T-cell (primary cell): ENCODE measurements around the gene ARHGAP24. TPM values are rescaled to one million over a fixed set of nuclear protein-coding genes. Genes with fewer than 3 reads are reported as not detected.
"Not testable (repeated sequence)": the region's sequence is repeated elsewhere in the genome, so short reads cannot be mapped to it uniquely, and the experiment has no call there.

Experiments
- ATAC-seq, 4 experiments: fragments of 200-7000 bp in 3 of 4; fragments of 150-1000 bp in 1 of 4; cut with Tn5 transposase; replicated peaks in 1 of 4; 1 replicate in 3 of 4; 2 replicates in 1 of 4; pipeline ENCODE4 v1.10.0; 2021; ENCODE audit warnings: moderate library complexity in 3 of 4, mild to moderate bottlenecking in 2 of 4, moderate number of reproducible peaks in 1 of 4
- CTCF ChIA-PET, 2 donors: fragments of 300-600 bp; sonication (Branson Sonifier 250); formaldehyde crosslinking; loops; one replicate each; lab custom pipeline; 2022; ENCODE audit warnings: antibody characterized with exemption in 2 of 2; lab: Charles Lee
- POLR2A ChIA-PET, 2 donors: fragments of 300-600 bp; sonication (Branson Sonifier 250); formaldehyde crosslinking; loops; one replicate each; lab custom pipeline; 2022; ENCODE audit warnings: antibody characterized with exemption in 2 of 2; lab: Charles Lee
- DNase-seq, 35 experiments: peaks; one replicate each; pipeline versions ENCODE4 v3.0.0 to v3.0.0-alpha.2; 2013 to 2023
- H3K27ac ChIP-seq: one replicate; pipeline ENCODE4 v1.5.1; 2013; ENCODE audit warnings: low read length
- H3K27me3 ChIP-seq, 2 experiments: replicated peaks in 1 of 2; 1 replicate in 1 of 2; 2 replicates in 1 of 2; pipeline versions ENCODE4 v1.6.1 to v1.7.0; 2013; ENCODE audit warnings: low read length in 1 of 2, mixed read lengths in 1 of 2; ENCODE audit not compliant: control insufficient read depth in 2 of 2, insufficient read depth in 2 of 2; ENCODE audit errors: extremely low read depth in 1 of 2
- H3K36me3 ChIP-seq, 2 donors: 1 replicate in 1 of 2; 2 replicates in 1 of 2; pipeline versions ENCODE4 v1.6.1 to v1.7.0; 2013; ENCODE audit warnings: low read length in 1 of 2; ENCODE audit not compliant: control insufficient read depth in 2 of 2, insufficient read depth in 1 of 2; ENCODE audit errors: extremely low read depth in 1 of 2
- H3K4me1 ChIP-seq, 2 experiments: 1 replicate in 1 of 2; 2 replicates in 1 of 2; pipeline versions ENCODE4 v1.6.1 to v1.7.0; 2013; ENCODE audit warnings: low read length in 2 of 2, mixed read lengths in 1 of 2; ENCODE audit not compliant: insufficient read depth in 2 of 2, control insufficient read depth in 1 of 2; ENCODE audit errors: extremely low read depth in 1 of 2
- H3K4me3 ChIP-seq, 2 donors: 1 replicate in 1 of 2; 2 replicates in 1 of 2; pipeline versions ENCODE4 v1.5.1 to v1.7.0; 2013; ENCODE audit warnings: mild to moderate bottlenecking in 2 of 2, low read length in 1 of 2, moderate library complexity in 1 of 2; ENCODE audit not compliant: control insufficient read depth in 1 of 2; ENCODE audit errors: extremely low read depth in 1 of 2
- H3K9me3 ChIP-seq: 2 replicates; pipeline ENCODE4 v1.7.0; 2013
- H3K27ac Mint-ChIP-seq, 2 donors: one replicate each; pipeline ENCODE4 v1.8.0; 2020 to 2021; ENCODE audit warnings: mild to moderate bottlenecking in 2 of 2, mixed read lengths in 2 of 2
- H3K27me3 Mint-ChIP-seq, 2 donors: one replicate each; pipeline ENCODE4 v1.8.0; 2021 to 2022; ENCODE audit warnings: mixed read lengths in 2 of 2
- H3K36me3 Mint-ChIP-seq: one replicate; pipeline ENCODE4 v1.8.0; 2021; ENCODE audit warnings: mixed read lengths
- H3K4me1 Mint-ChIP-seq, 3 donors: one replicate each; pipeline ENCODE4 v1.8.0; 2020 to 2022; ENCODE audit warnings: mixed read lengths in 3 of 3, mild to moderate bottlenecking in 1 of 3
- H3K4me3 Mint-ChIP-seq, 3 donors: one replicate each; pipeline ENCODE4 v1.8.0; 2020 to 2022; ENCODE audit warnings: mild to moderate bottlenecking in 3 of 3, mixed read lengths in 3 of 3, moderate library complexity in 3 of 3
- H3K9me3 Mint-ChIP-seq, 3 donors: one replicate each; pipeline ENCODE4 v1.8.0; 2020 to 2022; ENCODE audit warnings: mixed read lengths in 3 of 3
- WGBS: methylation state at CpG from one replicate; pipeline ENCODE4 v1.1.5; 2013; ENCODE audit warnings: missing lambda C conversion rate; ENCODE audit not compliant: insufficient coverage; 5-methylcytosine and 5-hydroxymethylcytosine counted together
- total RNA-seq, 35 experiments: library from RNA in 6 of 35; stranded (reverse) in 6 of 35; fragments of 120-200 nt in 1 of 35; gene quantifications; one replicate each; pipeline versions ENCODE4 v1.2.1 to v1.2.4 and lab custom pipeline; 2013 to 2026

Gene ARHGAP24
- total RNA-seq, 5 donors from 2014 or later (not counting 1 experiment from before 2014, with no cell fraction given), result 0.45 to 2.7 (median 1.8) TPM

GRCh38 chr4:85909851-85910250, 434.9 kb downstream of the ARHGAP24 start:
- H3K9me3 ChIP-seq, result no peaks in the 10 kb centered on the region
- H3K27ac ChIP-seq, result no peak overlapping the region
- H3K36me3 ChIP-seq, result no peaks in the 10 kb centered on the region
- no peak for DNase-seq
- Mint-ChIP-seq H3K36me3 (no peaks in the 10 kb centered on the region), H3K27ac (no peak overlapping the region), H3K9me3 (no peaks in the 10 kb centered on the region), H3K27me3 (no peaks in the 10 kb centered on the region), H3K4me1 (no peaks in the 10 kb centered on the region), H3K4me3 (no peak overlapping the region)
- CTCF ChIA-PET, result interaction anchor here (0.6 kb wide), 3 partner anchors 16 to 219 kb away, joined by 3 to 6 read pairs (median 5); no protein-coding TSS in a partner anchor
- H3K27me3 ChIP-seq, result no peaks in the 10 kb centered on the region
- H3K4me1 ChIP-seq, result no peaks in the 10 kb centered on the region
- 93% methylated on average over 7 of the region's 10 CpGs for WGBS
- POLR2A ChIA-PET, result no interaction called here
- H3K4me3 ChIP-seq, result no peak overlapping the region
- ATAC-seq, result no peak

- Mint-ChIP-seq H3K4me3 (no peak overlapping the region), H3K27ac (no peak overlapping the region), H3K36me3 (no peaks in the 10 kb centered on the region), H3K27me3 (no peaks in the 10 kb centered on the region), H3K9me3 (peaks cover 0 to 3% (median 2%) of the 10 kb centered on the region in 3 donors), H3K4me1 (no peaks in the 10 kb centered on the region)
- ChIA-PET POLR2A (no interaction called here), CTCF (no interaction called here)
- H3K9me3 ChIP-seq, result no peaks in the 10 kb centered on the region
- 71% methylated on average over 6 of the region's 7 CpGs for WGBS
- H3K36me3 ChIP-seq, result no peaks in the 10 kb centered on the region
- DNase-seq, result no peak
- H3K4me3 ChIP-seq, result no peak overlapping the region
- H3K4me1 ChIP-seq, result no peaks in the 10 kb centered on the region
- ATAC-seq, result no peak
- H3K27me3 ChIP-seq, result no peaks in the 10 kb centered on the region
- H3K27ac ChIP-seq, result no peak overlapping the region
Observed at GRCh38 chr4:85910985-85911384, 436.0 kb downstream of the ARHGAP24 start.

GRCh38 chr4:85913931-85914694, 439.2 kb downstream of the ARHGAP24 start:
- H3K27me3 Mint-ChIP-seq, result no peaks in the 10 kb centered on the region

GRCh38 chr4:85915570-85915969, 440.6 kb downstream of the ARHGAP24 start:
- CTCF ChIA-PET, H3K27me3 ChIP-seq, DNase-seq, H3K27ac ChIP-seq, H3K9me3 Mint-ChIP-seq, H3K36me3 ChIP-seq, ATAC-seq, H3K4me3 ChIP-seq, H3K9me3 ChIP-seq, H3K27me3 Mint-ChIP-seq, H3K36me3 Mint-ChIP-seq, H3K4me1 ChIP-seq, H3K4me1 Mint-ChIP-seq, H3K4me3 Mint-ChIP-seq, H3K27ac Mint-ChIP-seq, POLR2A ChIA-PET: not testable (repeated sequence)
- no CpG with 5 or more reads among the region's 6 CpGs for WGBS

More at GRCh38 chr4:85913931-85914694, 439.2 kb downstream of the ARHGAP24 start:
- Mint-ChIP-seq H3K9me3 (peaks cover 0 to 3% (median 2%) of the 10 kb centered on the region in 3 donors), H3K36me3 (no peaks in the 10 kb centered on the region), H3K4me3 (no peak overlapping the region), H3K4me1 (no peaks in the 10 kb centered on the region), H3K27ac (no peak overlapping the region)
- ChIA-PET CTCF (no interaction called here), POLR2A (no interaction called here)
- Histone ChIP-seq H3K36me3 (no peaks in the 10 kb centered on the region), H3K4me3 (no peak overlapping the region), H3K9me3 (no peaks in the 10 kb centered on the region), H3K27ac (no peak overlapping the region), H3K27me3 (no peaks in the 10 kb centered on the region), H3K4me1 (no peaks in the 10 kb centered on the region)
- ATAC-seq (no peak), DNase-seq (no peak)
- no CpG with 5 or more reads among the region's 5 CpGs for whole genome bisulfite sequencing

GRCh38 chr4:85919200-85919887, 444.4 kb downstream of the ARHGAP24 start:
- Mint-ChIP-seq H3K27me3 (no peaks in the 10 kb centered on the region), H3K4me1 (no peaks in the 10 kb centered on the region), H3K27ac (no peak overlapping the region), H3K36me3 (no peaks in the 10 kb centered on the region), H3K9me3 (peaks cover 0 to 3% (median 2%) of the 10 kb centered on the region in 3 donors), H3K4me3 (no peak overlapping the region)
- no peaks in the 10 kb centered on the region for H3K36me3 ChIP-seq
- no peak for ATAC-seq
- H3K4me1 ChIP-seq, result no peaks in the 10 kb centered on the region
- H3K27ac ChIP-seq, result no peak overlapping the region
- no peak overlapping the region for H3K4me3 ChIP-seq
- ChIA-PET CTCF (no interaction called here), POLR2A (no interaction called here)
- H3K27me3 ChIP-seq, result no peaks in the 10 kb centered on the region
- H3K9me3 ChIP-seq, result no peaks in the 10 kb centered on the region
- no peak for DNase-seq
- 67% methylated on average over 1 of the region's 6 CpGs for WGBS

GRCh38 chr4:85925071-85925470, 450.1 kb downstream of the ARHGAP24 start:
- WGBS, result 91% methylated on average over 4 of the region's 6 CpGs
- Mint-ChIP-seq H3K4me3 (no peak overlapping the region), H3K36me3 (no peaks in the 10 kb centered on the region), H3K9me3 (no peaks in the 10 kb centered on the region), H3K27ac (no peak overlapping the region), H3K27me3 (peaks cover 0 to 2% of the 10 kb centered on the region in 2 donors), H3K4me1 (peaks cover 8 to 11% (median 8%) of the 10 kb centered on the region in 3 donors)
- DNase-seq (no peak), ATAC-seq (no peak)
- peaks cover 3 to 7% of the 10 kb centered on the region in 2 experiments for H3K4me1 ChIP-seq
- peaks cover 0 to 4% of the 10 kb centered on the region in 2 experiments for H3K27me3 ChIP-seq
- H3K36me3 ChIP-seq, result no peaks in the 10 kb centered on the region
- H3K27ac ChIP-seq, result no peak overlapping the region
- no peak overlapping the region for H3K4me3 ChIP-seq
- ChIA-PET POLR2A (no interaction called here), CTCF (interaction anchor here in 1 of 2 donors (0.6 kb wide), 1 partner anchor 363 kb away, joined by 4 read pairs; no protein-coding TSS in a partner anchor)
- no peaks in the 10 kb centered on the region for H3K9me3 ChIP-seq
